Measurements from ENCODE around the gene FREM3.

DNA sequence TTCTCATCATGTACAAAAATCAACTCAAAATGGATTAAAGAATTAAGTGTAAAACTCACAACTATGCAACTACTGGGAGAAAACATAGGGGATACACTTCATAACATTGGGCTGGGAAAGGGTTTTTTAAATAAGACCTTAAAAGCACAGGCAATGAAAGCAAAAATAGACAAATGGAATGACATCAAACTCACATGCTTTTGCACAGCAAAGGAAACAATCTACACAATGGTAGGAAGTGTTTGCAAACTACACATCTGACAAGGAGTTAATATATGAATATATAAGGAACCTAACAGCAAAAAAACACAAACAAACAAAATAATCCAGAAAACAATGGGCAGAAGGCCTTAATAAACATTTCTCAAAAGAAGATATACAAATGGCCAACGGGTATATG is 57.9 kb downstream of the FREM3 start:
- no peak for TF ChIP-seq EP300 (IDR thresholded peaks at IDR 0.05)
- TF ChIP-seq, protein P1, sequence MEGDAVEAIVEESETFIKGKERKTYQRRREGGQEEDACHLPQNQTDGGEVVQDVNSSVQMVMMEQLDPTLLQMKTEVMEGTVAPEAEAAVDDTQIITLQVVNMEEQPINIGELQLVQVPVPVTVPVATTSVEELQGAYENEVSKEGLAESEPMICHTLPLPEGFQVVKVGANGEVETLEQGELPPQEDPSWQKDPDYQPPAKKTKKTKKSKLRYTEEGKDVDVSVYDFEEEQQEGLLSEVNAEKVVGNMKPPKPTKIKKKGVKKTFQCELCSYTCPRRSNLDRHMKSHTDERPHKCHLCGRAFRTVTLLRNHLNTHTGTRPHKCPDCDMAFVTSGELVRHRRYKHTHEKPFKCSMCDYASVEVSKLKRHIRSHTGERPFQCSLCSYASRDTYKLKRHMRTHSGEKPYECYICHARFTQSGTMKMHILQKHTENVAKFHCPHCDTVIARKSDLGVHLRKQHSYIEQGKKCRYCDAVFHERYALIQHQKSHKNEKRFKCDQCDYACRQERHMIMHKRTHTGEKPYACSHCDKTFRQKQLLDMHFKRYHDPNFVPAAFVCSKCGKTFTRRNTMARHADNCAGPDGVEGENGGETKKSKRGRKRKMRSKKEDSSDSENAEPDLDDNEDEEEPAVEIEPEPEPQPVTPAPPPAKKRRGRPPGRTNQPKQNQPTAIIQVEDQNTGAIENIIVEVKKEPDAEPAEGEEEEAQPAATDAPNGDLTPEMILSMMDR (IDR thresholded peaks at IDR 0.05): no peak
- TF ChIP-seq POLR2AphosphoS5 (IDR thresholded peaks at IDR 0.05): no peak

Measured in suprapubic skin (tissue), 4 donors.